Neural progenitor cell (in vitro differentiated cells): ENCODE results near the gene KLHDC8B. TPM values are rescaled to one million over a fixed set of nuclear protein-coding genes. Genes with fewer than 3 reads are reported as not detected.

ENCODE experiments used
- DNase-seq: peaks from one replicate; pipeline ENCODE4 v3.0.0-alpha.2; 2016; ENCODE audit warnings: low spot score
- H2AFZ ChIP-seq: fragments of 200-600 bp; sonication (generic); replicated peaks from 2 replicates; pipeline ENCODE4 v1.6.1; 2016; ENCODE audit warnings: antibody characterized with exemption
- H3F3A ChIP-seq: fragments of 200-600 bp; sonication (generic); 2 replicates; pipeline ENCODE4 v1.6.1; 2016; ENCODE audit warnings: antibody characterized with exemption, low read depth
- H3K27ac ChIP-seq: fragments of 200-600 bp; sonication (generic); 2 replicates; pipeline ENCODE4 v1.5.1; 2016; ENCODE audit warnings: mild to moderate bottlenecking
- H3K27me3 ChIP-seq: fragments of 200-600 bp; sonication (generic); 2 replicates; pipeline ENCODE4 v1.6.1; 2016; ENCODE audit warnings: mild to moderate bottlenecking, moderate library complexity
- H3K36me3 ChIP-seq: fragments of 200-600 bp; sonication (generic); 2 replicates; pipeline ENCODE4 v1.5.1; 2016
- H3K4me1 ChIP-seq: fragments of 200-600 bp; sonication (generic); 2 replicates; pipeline ENCODE4 v1.6.1; 2016; ENCODE audit warnings: mixed run types
- H3K4me2 ChIP-seq: fragments of 200-600 bp; sonication (generic); 2 replicates; pipeline ENCODE4 v1.6.1; 2016
- H3K4me3 ChIP-seq: fragments of 200-600 bp; sonication (generic); 2 replicates; pipeline ENCODE4 v1.5.1; 2016
- H3K79me2 ChIP-seq: fragments of 200-600 bp; sonication (generic); 2 replicates; pipeline ENCODE4 v1.6.1; 2016; ENCODE audit warnings: low read depth
- H3K9ac ChIP-seq: fragments of 200-600 bp; sonication (generic); 2 replicates; pipeline ENCODE4 v1.6.1; 2016
- H3K9me3 ChIP-seq: fragments of 200-600 bp; sonication (generic); 2 replicates; pipeline ENCODE4 v1.5.1; 2016; ENCODE audit warnings: low read depth
- H4K20me1 ChIP-seq: fragments of 200-600 bp; sonication (generic); 2 replicates; pipeline ENCODE4 v1.6.1; 2016; ENCODE audit warnings: low read depth
- H3K27ac Mint-ChIP-seq: 3 replicates; pipeline ENCODE4 v1.8.0; 2021; ENCODE audit warnings: mixed read lengths
- H3K27me3 Mint-ChIP-seq: 2 replicates; pipeline ENCODE4 v1.8.0; 2022; ENCODE audit warnings: low read depth, mild to moderate bottlenecking, inconsistent platforms, moderate library complexity, mixed read lengths; ENCODE audit not compliant: insufficient read depth
- H3K36me3 Mint-ChIP-seq: 3 replicates; pipeline ENCODE4 v1.8.0; 2021; ENCODE audit warnings: mixed read lengths
- H3K4me1 Mint-ChIP-seq: 3 replicates; pipeline ENCODE4 v1.8.0; 2021; ENCODE audit warnings: mixed read lengths
- H3K4me3 Mint-ChIP-seq: 3 replicates; pipeline ENCODE4 v1.8.0; 2021; ENCODE audit warnings: mild to moderate bottlenecking, moderate library complexity, mixed read lengths
- H3K9me3 Mint-ChIP-seq: 3 replicates; pipeline ENCODE4 v1.8.0; 2020; ENCODE audit warnings: mixed read lengths
- EZH2 ChIP-seq: fragments of 200-600 bp; sonication (generic); IDR thresholded peaks from 2 replicates; pipeline ENCODE4 v1.6.1; 2017; ENCODE audit warnings: antibody characterized with exemption, mild to moderate bottlenecking, moderate library complexity
- EZH2phosphoT487 ChIP-seq: fragments of 200-600 bp; sonication (generic); IDR thresholded peaks from 2 replicates; pipeline ENCODE4 v1.6.1; 2017; ENCODE audit warnings: antibody characterized with exemption
- total RNA-seq: library from RNA; depleted of rRNA; stranded (reverse); fragments of >200 nt; gene quantifications from 2 replicates; pipeline ENCODE4 v1.2.3, GENCODE V29; 2015; ENCODE audit warnings: low replicate concordance
- TF ChIP-seq, protein P1 (sequence below): fragments of 200-600 bp; sonication (generic); IDR thresholded peaks from 2 replicates; pipeline ENCODE4 v1.5.1; 2017; ENCODE audit warnings: antibody characterized with exemption, mild to moderate bottlenecking

KLHDC8B gene
- total RNA-seq, 1 donor from 2014 or later, result 14.8 TPM

DNA sequence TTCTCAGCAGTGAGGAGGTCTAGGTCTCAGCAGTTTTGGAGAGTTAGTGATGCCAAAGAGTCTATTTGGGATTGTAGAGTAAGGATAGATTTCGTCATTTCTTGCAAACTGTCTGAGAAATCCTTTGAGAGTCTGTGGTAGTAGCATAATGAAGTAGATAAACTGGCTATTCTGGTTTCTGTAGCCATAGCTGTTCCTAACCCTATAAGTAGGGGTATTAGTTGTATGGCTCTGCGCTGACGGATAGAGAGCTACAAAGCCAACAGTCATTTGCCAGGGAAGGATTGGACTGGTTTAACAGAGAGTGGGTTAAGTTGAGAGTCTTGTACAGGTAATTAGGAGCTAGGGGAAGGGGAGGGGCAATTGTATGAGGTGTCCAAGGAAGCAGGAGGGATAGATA is 50.6 kb downstream of the KLHDC8B start:
- TF ChIP-seq, protein P1, sequence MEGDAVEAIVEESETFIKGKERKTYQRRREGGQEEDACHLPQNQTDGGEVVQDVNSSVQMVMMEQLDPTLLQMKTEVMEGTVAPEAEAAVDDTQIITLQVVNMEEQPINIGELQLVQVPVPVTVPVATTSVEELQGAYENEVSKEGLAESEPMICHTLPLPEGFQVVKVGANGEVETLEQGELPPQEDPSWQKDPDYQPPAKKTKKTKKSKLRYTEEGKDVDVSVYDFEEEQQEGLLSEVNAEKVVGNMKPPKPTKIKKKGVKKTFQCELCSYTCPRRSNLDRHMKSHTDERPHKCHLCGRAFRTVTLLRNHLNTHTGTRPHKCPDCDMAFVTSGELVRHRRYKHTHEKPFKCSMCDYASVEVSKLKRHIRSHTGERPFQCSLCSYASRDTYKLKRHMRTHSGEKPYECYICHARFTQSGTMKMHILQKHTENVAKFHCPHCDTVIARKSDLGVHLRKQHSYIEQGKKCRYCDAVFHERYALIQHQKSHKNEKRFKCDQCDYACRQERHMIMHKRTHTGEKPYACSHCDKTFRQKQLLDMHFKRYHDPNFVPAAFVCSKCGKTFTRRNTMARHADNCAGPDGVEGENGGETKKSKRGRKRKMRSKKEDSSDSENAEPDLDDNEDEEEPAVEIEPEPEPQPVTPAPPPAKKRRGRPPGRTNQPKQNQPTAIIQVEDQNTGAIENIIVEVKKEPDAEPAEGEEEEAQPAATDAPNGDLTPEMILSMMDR, result no peak
- TF ChIP-seq EZH2 (no peak), EZH2phosphoT487 (no peak)
- H3K9me3 ChIP-seq, result no peaks in the 10 kb centered on the region
- H3K27ac Mint-ChIP-seq, result no peak overlapping the region
- H3K27ac ChIP-seq, result no peak overlapping the region
- no peaks in the 10 kb centered on the region for H3F3A ChIP-seq
- no peak overlapping the region for H3K4me2 ChIP-seq
- no peak overlapping the region for H3K4me3 Mint-ChIP-seq
- no peaks in the 10 kb centered on the region for H3K79me2 ChIP-seq
- no peak overlapping the region for H3K9ac ChIP-seq
- no peaks in the 10 kb centered on the region for H3K4me1 ChIP-seq
- DNase-seq, result no peak
- peaks cover 12% of the 10 kb centered on the region for H3K27me3 Mint-ChIP-seq
- H3K36me3 ChIP-seq, result no peaks in the 10 kb centered on the region
- H2AFZ ChIP-seq, result no peak overlapping the region
- H3K36me3 Mint-ChIP-seq, result no peaks in the 10 kb centered on the region
- peaks cover 8% of the 10 kb centered on the region for H3K4me1 Mint-ChIP-seq
- H4K20me1 ChIP-seq, result no peaks in the 10 kb centered on the region
- no peak overlapping the region for H3K4me3 ChIP-seq
- H3K27me3 ChIP-seq, result no peaks in the 10 kb centered on the region
- H3K9me3 Mint-ChIP-seq, result peaks cover 30% of the 10 kb centered on the region

Other genes starting within 250 kb of the KLHDC8B start
- 15.3 and 34.6 TPM in 2 replicates for gene P4HTM, start 181.4 kb upstream of the KLHDC8B start, total RNA-seq
- 131 and 215 TPM in 2 replicates for gene WDR6, start 164.2 kb upstream of the KLHDC8B start, total RNA-seq
- 32.9 and 57.4 TPM in 2 replicates for gene DALRD3, start 153.0 kb upstream of the KLHDC8B start, total RNA-seq
- gene NDUFAF3, start 149.5 kb upstream of the KLHDC8B start, total RNA-seq, result 26.2 and 36.8 TPM in 2 replicates
- gene IMPDH2, start 142.2 kb upstream of the KLHDC8B start, total RNA-seq, result 271 and 313 TPM in 2 replicates
- 167 and 208 TPM in 2 replicates for gene QRICH1, start 77.5 kb upstream of the KLHDC8B start, total RNA-seq
- 240 and 347 TPM in 2 replicates for gene QARS1, start 66.8 kb upstream of the KLHDC8B start, total RNA-seq
- 36.0 and 60.6 TPM in 2 replicates for gene USP19, start 50.8 kb upstream of the KLHDC8B start, total RNA-seq
- 75.4 and 137 TPM in 2 replicates for gene LAMB2, start 38.5 kb upstream of the KLHDC8B start, total RNA-seq
- 18.8 and 41.9 TPM in 2 replicates for gene CCDC71, start 5.3 kb upstream of the KLHDC8B start, total RNA-seq
- gene C3orf62, start 105.6 kb downstream of the KLHDC8B start, total RNA-seq, result 3.0 and 3.4 TPM in 2 replicates
- 17.7 and 21.0 TPM in 2 replicates for gene USP4, start 168.5 kb downstream of the KLHDC8B start, total RNA-seq
- gene GPX1, start 186.8 kb downstream of the KLHDC8B start, total RNA-seq, result 70.8 and 165 TPM in 2 replicates
- 449 and 460 TPM in 2 replicates for gene RHOA, start 240.4 kb downstream of the KLHDC8B start, total RNA-seq
- 1.4 and 5.2 TPM in 2 replicates for gene TCTA, start 240.8 kb downstream of the KLHDC8B start, total RNA-seq